Mesenchymal stem cell (in vitro differentiated cells and primary cell): Measurements from ENCODE around the gene EGR4.

Source experiments
- DNase-seq: peaks from one replicate; pipeline ENCODE4 v3.0.0-alpha.2; 2013
- H2AFZ ChIP-seq: one replicate; pipeline ENCODE4 v1.6.1; 2013; ENCODE audit warnings: low read depth, mild to moderate bottlenecking, control low read depth, inconsistent platforms, low read length, moderate library complexity
- H2AK5ac ChIP-seq: 2 replicates; pipeline ENCODE4 v1.6.1; 2013; ENCODE audit warnings: low read length, moderate library complexity, mild to moderate bottlenecking, inconsistent platforms; ENCODE audit not compliant: severe bottlenecking
- H2BK120ac ChIP-seq: one replicate; pipeline ENCODE4 v1.6.1; 2013; ENCODE audit warnings: low read depth, mild to moderate bottlenecking, inconsistent platforms, low read length, moderate library complexity
- H2BK12ac ChIP-seq, 2 experiments: one replicate each; pipeline ENCODE4 v1.6.1; 2013; ENCODE audit warnings: inconsistent platforms in 2 of 2, low read length in 2 of 2, mild to moderate bottlenecking in 2 of 2, moderate library complexity in 2 of 2, control low read depth in 1 of 2
- H2BK15ac ChIP-seq: one replicate; pipeline ENCODE4 v1.6.1; 2013; ENCODE audit warnings: mild to moderate bottlenecking, low read depth, inconsistent platforms; ENCODE audit not compliant: poor library complexity, severe bottlenecking
- H2BK5ac ChIP-seq: 2 replicates; pipeline ENCODE4 v1.6.1; 2013; ENCODE audit warnings: low read depth, mild to moderate bottlenecking, low read length, control low read depth, inconsistent platforms; ENCODE audit not compliant: poor library complexity, severe bottlenecking
- H3K14ac ChIP-seq, 2 experiments: one replicate each; pipeline ENCODE4 v1.6.1; 2013; ENCODE audit warnings: inconsistent platforms in 2 of 2, low read length in 2 of 2, control low read depth in 1 of 2, mild to moderate bottlenecking in 1 of 2, moderate library complexity in 1 of 2
- H3K18ac ChIP-seq, 2 experiments: one replicate each; pipeline ENCODE4 v1.6.1; 2013; ENCODE audit warnings: inconsistent platforms in 2 of 2, low read length in 2 of 2, control low read depth in 1 of 2, low read depth in 1 of 2, mild to moderate bottlenecking in 1 of 2
- H3K23ac ChIP-seq, 2 experiments: one replicate each; pipeline ENCODE4 v1.6.1; 2013; ENCODE audit warnings: inconsistent platforms in 2 of 2, low read length in 2 of 2, mild to moderate bottlenecking in 2 of 2, moderate library complexity in 2 of 2, control low read depth in 1 of 2
- H3K27ac ChIP-seq: 2 replicates; pipeline ENCODE4 v1.5.1; 2013; ENCODE audit warnings: mild to moderate bottlenecking, moderate library complexity, low read length, control low read depth, inconsistent platforms; ENCODE audit not compliant: poor library complexity, severe bottlenecking
- H3K27me3 ChIP-seq, 2 experiments: 2 replicates each; pipeline versions ENCODE4 v1.6.1 to v1.7.0; 2013; ENCODE audit warnings: low read length in 2 of 2, mild to moderate bottlenecking in 2 of 2, moderate library complexity in 2 of 2, control low read depth in 1 of 2, inconsistent platforms in 1 of 2; ENCODE audit not compliant: control insufficient read depth in 1 of 2, insufficient read depth in 1 of 2
- H3K36me3 ChIP-seq, 2 experiments: 2 replicates each; pipeline versions ENCODE4 v1.6.1 to v1.7.0; 2013; ENCODE audit warnings: low read length in 2 of 2, control low read depth in 1 of 2, inconsistent platforms in 1 of 2, low read depth in 1 of 2, mild to moderate bottlenecking in 1 of 2; ENCODE audit not compliant: insufficient read depth in 2 of 2, control insufficient read depth in 1 of 2
- H3K4ac ChIP-seq, 2 experiments: one replicate each; pipeline ENCODE4 v1.6.1; 2013; ENCODE audit warnings: inconsistent platforms in 2 of 2, low read length in 2 of 2, mild to moderate bottlenecking in 2 of 2, moderate library complexity in 2 of 2, control low read depth in 1 of 2, low read depth in 1 of 2
- H3K4me1 ChIP-seq: 2 replicates; pipeline ENCODE4 v1.6.1; 2013; ENCODE audit warnings: low read depth, low read length, control low read depth; ENCODE audit not compliant: control insufficient read depth, insufficient read depth
- H3K4me2 ChIP-seq: 2 replicates; pipeline ENCODE4 v1.6.1; 2013; ENCODE audit warnings: low read length, mild to moderate bottlenecking, inconsistent platforms; ENCODE audit not compliant: poor library complexity, severe bottlenecking
- H3K4me3 ChIP-seq, 2 experiments: 2 replicates each; pipeline versions ENCODE4 v1.5.1 to v1.7.0; 2013; ENCODE audit warnings: low read length in 2 of 2, mild to moderate bottlenecking in 2 of 2, control low read depth in 1 of 2, low read depth in 1 of 2; ENCODE audit not compliant: insufficient read depth in 1 of 2
- H3K79me1 ChIP-seq: replicated peaks from 2 replicates; pipeline ENCODE4 v1.6.1; 2013; ENCODE audit warnings: mild to moderate bottlenecking, control low read depth, low read length, inconsistent platforms; ENCODE audit not compliant: poor library complexity, severe bottlenecking
- H3K9ac ChIP-seq: 2 replicates; pipeline ENCODE4 v1.7.0; 2013; ENCODE audit warnings: mild to moderate bottlenecking, low read length, moderate library complexity
- H3K9me3 ChIP-seq: 2 replicates; pipeline ENCODE4 v1.7.0; 2013; ENCODE audit warnings: mild to moderate bottlenecking, low read length; ENCODE audit not compliant: control insufficient read depth
- H4K8ac ChIP-seq: one replicate; pipeline ENCODE4 v1.6.1; 2013; ENCODE audit warnings: inconsistent platforms, mild to moderate bottlenecking, low read length, moderate library complexity
- H4K91ac ChIP-seq: one replicate; pipeline ENCODE4 v1.6.1; 2013; ENCODE audit warnings: mild to moderate bottlenecking, low read length, inconsistent platforms
- WGBS: methylation state at CpG from one replicate; pipeline ENCODE4 v1.1.7; 2013; ENCODE audit warnings: mixed read lengths; 5-methylcytosine and 5-hydroxymethylcytosine counted together

The EGR4 gene

DNA sequence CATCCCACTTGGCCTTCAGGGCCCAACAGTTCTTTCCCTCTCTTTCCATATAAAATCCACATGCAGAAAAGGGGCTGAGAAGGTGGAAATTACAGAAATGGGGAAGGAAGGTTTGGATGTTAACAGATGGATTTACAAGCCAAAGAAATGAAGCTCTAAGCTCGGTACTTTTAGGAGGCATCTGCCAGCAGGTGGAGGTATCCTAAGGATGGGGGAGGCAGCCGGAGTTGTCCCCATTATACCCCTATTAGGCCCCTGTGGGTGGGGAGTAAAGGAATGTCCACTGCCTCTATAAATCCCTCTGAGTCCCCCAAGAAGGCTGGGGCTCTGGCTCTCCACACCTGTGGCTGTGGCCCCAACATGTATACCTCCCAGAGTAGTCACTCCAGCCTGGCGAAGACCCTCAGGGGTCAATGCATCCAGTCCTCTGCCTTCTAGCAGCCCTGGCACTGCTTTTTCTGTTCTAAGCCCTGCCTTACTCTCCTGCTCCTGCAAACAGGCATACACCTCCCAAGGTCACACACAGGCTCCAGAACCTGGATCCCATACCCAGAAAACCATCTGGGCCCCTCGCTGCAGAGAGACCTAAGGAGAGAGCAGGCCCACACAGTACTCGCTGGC, 10.3 kb downstream of the EGR4 start:
- Histone ChIP-seq H3K4me2 (peak overlapping the region; percentile 91), H3K18ac (no peak overlapping the region), H3K27ac (no peak overlapping the region), H3K4me1 (peaks cover 19% of the 10 kb centered on the region), H3K9ac (peak overlapping the region; percentile 73), H2BK5ac (no peak overlapping the region), H2AFZ (no peak overlapping the region), H2BK120ac (no peak overlapping the region), H3K27me3 (peaks cover 47 to 61% of the 10 kb centered on the region in 2 experiments), H2BK12ac (no peak overlapping the region), H3K9me3 (no peaks in the 10 kb centered on the region), H2AK5ac (no peak overlapping the region), H3K23ac (no peak overlapping the region), H4K91ac (peak overlapping the region; percentile 25), H3K79me1 (peaks cover 2% of the 10 kb centered on the region), H4K8ac (no peak overlapping the region), H3K14ac (no peak overlapping the region), H3K4ac (no peak overlapping the region), H2BK15ac (no peak overlapping the region), H3K36me3 (no peaks in the 10 kb centered on the region), H3K4me3 (peak overlapping the region in 1 of 2 experiments; percentile 78)
- 37% methylated on average over 4 of the region's 5 CpGs for WGBS
- no peak for DNase-seq

DNA sequence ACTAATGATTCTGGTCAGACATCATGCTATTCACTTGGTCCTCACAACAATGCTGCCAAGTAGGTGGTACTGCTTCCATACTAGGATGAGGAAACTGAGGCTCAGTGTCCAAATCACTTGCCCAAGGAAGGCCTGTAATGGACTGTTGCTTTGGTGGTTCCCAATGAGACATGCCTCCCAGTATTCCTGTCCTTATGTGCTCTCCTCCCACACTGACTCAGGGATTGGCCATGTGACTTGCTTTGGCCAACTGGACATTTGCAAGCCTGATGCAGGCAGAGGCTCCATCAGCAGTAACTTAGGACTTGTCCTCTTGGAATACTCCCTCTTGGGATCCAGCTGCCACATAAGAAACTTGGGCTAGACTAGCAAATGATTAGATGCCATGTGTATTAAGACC, 12.1 kb downstream of the EGR4 start:
- Histone ChIP-seq H3K9me3 (no peaks in the 10 kb centered on the region), H2AK5ac (no peak overlapping the region), H3K23ac (no peak overlapping the region), H3K27ac (no peak overlapping the region), H3K14ac (no peak overlapping the region), H4K8ac (no peak overlapping the region), H3K79me1 (peaks cover 2% of the 10 kb centered on the region), H3K4me2 (no peak overlapping the region), H2BK12ac (no peak overlapping the region), H3K4me1 (peaks cover 19% of the 10 kb centered on the region), H2BK15ac (no peak overlapping the region), H2AFZ (no peak overlapping the region), H3K18ac (no peak overlapping the region), H3K4ac (no peak overlapping the region), H3K9ac (no peak overlapping the region), H2BK120ac (no peak overlapping the region), H3K4me3 (no peak overlapping the region), H4K91ac (no peak overlapping the region), H3K27me3 (peaks cover 42 to 54% of the 10 kb centered on the region in 2 experiments), H3K36me3 (no peaks in the 10 kb centered on the region), H2BK5ac (no peak overlapping the region)
- DNase-seq = no peak

DNA sequence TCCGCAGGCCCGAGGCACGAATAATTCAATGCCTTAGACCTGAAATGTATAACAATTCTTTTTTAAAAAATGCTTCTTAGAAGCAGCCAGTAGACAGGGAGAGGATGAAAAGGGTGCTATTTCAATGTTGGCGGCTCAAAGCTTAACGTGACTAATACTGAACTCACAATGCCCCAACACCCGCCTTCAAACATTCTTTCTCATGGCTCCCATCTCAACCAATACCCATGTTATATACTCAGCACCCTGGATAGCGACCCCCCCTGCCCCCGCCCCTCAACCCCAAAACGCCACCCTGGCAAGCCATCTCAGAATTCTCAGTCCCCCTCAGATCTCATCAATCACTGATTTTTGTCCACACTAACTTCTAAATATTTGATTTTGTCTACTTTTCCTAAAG, 13.5 kb downstream of the EGR4 start:
- H2BK5ac ChIP-seq = no peak overlapping the region
- H3K4me3 ChIP-seq = no peak overlapping the region
- peaks cover 2% of the 10 kb centered on the region for H3K79me1 ChIP-seq
- H3K27ac ChIP-seq = no peak overlapping the region
- H3K4me1 ChIP-seq = peaks cover 16% of the 10 kb centered on the region
- H3K18ac ChIP-seq = no peak overlapping the region
- H2BK15ac ChIP-seq = no peak overlapping the region
- H3K36me3 ChIP-seq = no peaks in the 10 kb centered on the region
- no peak overlapping the region for H3K4me2 ChIP-seq
- peaks cover 28 to 40% of the 10 kb centered on the region in 2 experiments for H3K27me3 ChIP-seq
- no peak overlapping the region for H2AK5ac ChIP-seq
- H4K8ac ChIP-seq = no peak overlapping the region
- WGBS = 63% methylated on average over 6 of the region's 9 CpGs
- no peak overlapping the region for H4K91ac ChIP-seq
- H3K9ac ChIP-seq = no peak overlapping the region
- no peak overlapping the region for H3K14ac ChIP-seq
- H2AFZ ChIP-seq = no peak overlapping the region
- no peak overlapping the region for H3K4ac ChIP-seq
- no peak overlapping the region for H2BK12ac ChIP-seq
- H3K9me3 ChIP-seq = no peaks in the 10 kb centered on the region
- DNase-seq = no peak
- H2BK120ac ChIP-seq = no peak overlapping the region
- H3K23ac ChIP-seq = no peak overlapping the region

- 94% methylated on average over 1 of the region's 1 CpG for WGBS
- H3K79me1 ChIP-seq = no peaks in the 10 kb centered on the region
- H3K9ac ChIP-seq = no peak overlapping the region
- H2BK12ac ChIP-seq = no peak overlapping the region
- H2AK5ac ChIP-seq = no peak overlapping the region
- peaks cover 14% of the 10 kb centered on the region for H3K4me1 ChIP-seq
- no peak overlapping the region for H3K4me2 ChIP-seq
- no peak overlapping the region for H2BK120ac ChIP-seq
- H3K4me3 ChIP-seq = no peak overlapping the region
- H2AFZ ChIP-seq = no peak overlapping the region
- H4K8ac ChIP-seq = no peak overlapping the region
- H3K27me3 ChIP-seq = peaks cover 48 to 51% of the 10 kb centered on the region in 2 experiments
- H3K14ac ChIP-seq = no peak overlapping the region
- no peak overlapping the region for H3K23ac ChIP-seq
- no peak overlapping the region for H2BK15ac ChIP-seq
- H4K91ac ChIP-seq = no peak overlapping the region
- no peaks in the 10 kb centered on the region for H3K36me3 ChIP-seq
- H3K9me3 ChIP-seq = no peaks in the 10 kb centered on the region
- H2BK5ac ChIP-seq = no peak overlapping the region
- no peak overlapping the region for H3K18ac ChIP-seq
- H3K27ac ChIP-seq = no peak overlapping the region
- H3K4ac ChIP-seq = no peak overlapping the region
- DNase-seq = no peak
Observed at GRCh38 chr2:73272270-73272669, 21.1 kb downstream of the EGR4 start.
